ENCODE measurements around the gene RSL24D1.

Gene RSL24D1

DNA sequence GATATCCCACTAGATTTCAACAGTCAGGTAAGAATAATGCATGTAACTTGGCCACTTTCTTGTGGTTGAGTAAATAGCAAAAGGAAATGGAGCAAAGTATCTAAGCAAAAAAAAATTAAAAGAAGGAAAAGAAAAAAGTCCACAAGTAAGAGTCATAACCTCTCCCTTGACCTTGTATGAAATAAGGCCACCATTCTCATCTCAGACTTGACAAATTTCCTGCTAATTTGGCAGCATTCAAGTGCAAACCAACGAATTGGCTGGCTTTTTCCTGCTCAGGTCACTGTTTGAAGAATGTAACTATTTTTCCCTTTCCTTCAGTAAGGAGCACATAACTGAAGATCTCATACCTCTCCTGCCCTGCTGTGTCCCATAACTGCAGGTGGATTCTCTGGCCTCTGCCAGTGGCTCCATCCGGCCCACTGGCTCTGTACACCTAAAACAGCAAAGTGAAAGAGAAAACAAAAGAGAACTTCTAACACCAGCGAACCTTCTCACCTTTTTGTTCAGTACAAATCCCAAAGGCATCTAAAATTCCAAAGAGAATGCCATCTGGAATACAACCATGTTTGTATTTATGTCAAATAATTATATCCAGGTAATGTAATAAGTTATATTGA, 33.4 kb upstream of the RSL24D1 start:
- H3K4me3 ChIP-seq (ENCODE audit: low read length): no peak overlapping the region
- no peak for TF ChIP-seq ZNF274 (IDR thresholded peaks at IDR 0.05; ENCODE audit: low read depth, low read length)

DNA sequence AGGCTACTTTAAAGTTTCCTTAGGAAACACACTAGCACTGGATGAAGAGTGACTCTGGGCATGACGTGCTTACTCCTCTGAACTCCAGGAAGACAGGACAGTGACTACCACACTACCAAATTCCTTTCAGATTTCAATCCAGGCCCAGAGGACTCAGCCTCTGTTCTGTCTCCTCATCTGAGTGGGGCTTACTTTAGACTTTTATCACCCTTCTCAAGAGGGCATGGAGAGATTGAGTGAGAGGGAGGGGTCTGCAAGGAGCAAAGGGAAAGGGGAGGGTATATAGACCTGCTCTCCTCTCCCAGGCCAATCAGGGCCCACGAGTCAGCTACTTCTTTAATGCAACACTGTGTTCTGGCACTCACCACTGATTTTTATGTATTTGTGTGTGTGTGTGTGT, 29.4 kb upstream of the RSL24D1 start:
- no peak for TF ChIP-seq ZNF274 (IDR thresholded peaks at IDR 0.05; ENCODE audit: low read depth, low read length)

DNA sequence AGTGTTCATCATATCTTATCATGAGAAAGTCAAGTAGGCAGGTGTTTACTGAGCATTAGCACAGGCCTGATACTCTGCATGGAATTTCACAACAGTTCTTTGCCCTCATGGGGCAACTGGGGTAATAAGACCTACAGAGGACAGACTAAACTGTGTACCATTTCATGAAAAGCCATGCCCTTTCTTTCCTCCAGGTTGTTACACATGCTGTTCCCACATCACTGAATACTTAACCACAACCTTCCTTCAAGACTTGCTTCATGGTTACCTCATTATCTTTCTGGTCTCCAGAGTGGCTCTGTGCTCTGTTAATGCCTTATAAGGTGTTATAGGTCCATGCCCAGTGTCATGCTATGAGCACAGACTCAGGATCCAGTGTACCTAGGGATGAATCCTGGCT, 28.2 kb upstream of the RSL24D1 start:
- no peak overlapping the region for H3K4me3 ChIP-seq (ENCODE audit: low read length)
- TF ChIP-seq ZNF274 (IDR thresholded peaks at IDR 0.05; ENCODE audit: low read depth, low read length): no peak

More for the DNA sequence above, 29.4 kb upstream of the RSL24D1 start:
- H3K4me3 ChIP-seq (ENCODE audit: low read length): no peak overlapping the region

DNA sequence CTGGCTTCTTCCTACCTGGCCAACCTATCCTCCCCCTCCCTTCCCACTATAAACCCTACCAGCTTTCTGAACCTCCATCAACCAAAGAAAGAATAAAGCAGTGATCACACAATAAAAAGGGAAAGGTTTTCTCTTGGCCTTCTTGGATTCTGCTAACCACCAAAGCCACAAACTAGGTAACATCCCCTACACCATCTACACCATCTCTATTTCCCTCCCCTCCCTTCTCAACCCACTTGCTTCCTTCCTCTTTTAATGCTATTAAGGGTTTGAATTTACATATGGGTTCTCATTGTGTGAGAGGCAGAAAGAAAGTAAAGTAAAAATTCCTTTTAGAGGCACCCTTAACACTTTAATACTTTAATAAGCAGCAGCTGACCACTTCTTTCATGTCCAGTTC, 25.8 kb upstream of the RSL24D1 start:
- TF ChIP-seq ZNF274 (IDR thresholded peaks at IDR 0.05; ENCODE audit: low read depth, low read length): no peak
- H3K4me3 ChIP-seq (ENCODE audit: low read length): peak overlapping the region; percentile 50; the same call in 1 of the 2 replicates

DNA sequence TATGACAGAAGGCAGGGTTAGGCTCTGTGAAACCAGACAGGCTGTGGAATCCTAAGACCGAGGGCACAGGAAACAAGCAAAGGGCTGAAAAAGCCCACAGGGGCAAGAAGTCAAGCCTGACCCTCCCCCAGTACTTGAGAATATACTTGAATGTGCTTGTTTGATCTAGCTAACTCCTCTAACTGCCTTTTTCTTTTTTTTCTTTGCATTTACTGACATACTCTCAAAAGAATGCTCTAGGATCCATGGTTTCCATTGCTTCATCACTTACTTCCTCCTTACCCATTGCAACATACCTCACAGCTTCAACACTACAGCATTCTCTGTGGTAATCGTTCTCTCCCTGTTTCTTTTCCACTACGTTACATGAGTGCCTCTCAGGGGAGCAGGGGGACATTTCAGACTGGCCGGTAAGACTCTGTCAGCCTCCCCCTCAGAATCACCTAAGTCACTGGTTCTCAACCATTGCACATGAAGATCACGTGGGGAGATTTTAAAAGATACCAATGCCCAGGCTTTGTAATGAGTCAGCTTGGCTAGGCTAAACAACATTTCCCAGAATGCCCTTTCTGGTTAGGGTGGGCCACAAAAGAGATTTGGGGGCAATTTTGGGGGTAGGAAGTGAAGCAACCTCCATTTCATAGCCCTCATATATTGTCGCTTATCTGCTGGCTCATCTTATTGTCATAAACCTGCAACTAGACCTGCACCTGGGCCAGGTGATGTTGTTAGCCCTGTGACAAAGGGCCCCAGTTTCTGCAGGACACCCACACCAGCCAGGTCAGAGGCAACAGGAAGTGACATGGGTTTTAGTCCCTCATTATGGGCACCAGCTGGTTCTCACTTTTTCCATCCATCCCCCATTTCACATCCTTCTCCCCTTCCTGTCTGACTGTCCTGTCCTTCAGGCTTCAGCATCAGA, 24.6 kb upstream of the RSL24D1 start:
- H3K4me3 ChIP-seq (ENCODE audit: low read length): no peak overlapping the region
- TF ChIP-seq ZNF274 (IDR thresholded peaks at IDR 0.05; ENCODE audit: low read depth, low read length): no peak

DNA sequence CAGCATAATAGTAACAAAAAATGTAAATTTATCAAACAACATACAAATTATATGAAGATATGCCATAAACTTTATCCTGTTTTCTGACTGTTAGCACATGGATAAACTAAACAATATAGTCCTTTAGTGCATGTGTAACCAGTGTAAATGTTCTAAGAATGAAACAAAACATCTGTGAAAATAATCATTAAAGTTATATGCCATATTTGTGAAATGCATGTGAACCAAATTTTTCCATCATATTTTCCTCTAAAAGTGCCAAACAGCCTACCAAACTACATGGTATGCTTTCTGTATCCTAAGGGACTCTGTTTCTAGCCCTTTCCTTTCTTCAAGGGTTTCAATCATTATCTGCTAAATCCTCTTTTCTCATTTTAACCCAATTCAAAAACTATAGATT, 23.9 kb upstream of the RSL24D1 start:
- TF ChIP-seq ZNF274 (IDR thresholded peaks at IDR 0.05; ENCODE audit: low read depth, low read length): no peak
- no peak overlapping the region for H3K4me3 ChIP-seq (ENCODE audit: low read length)

DNA sequence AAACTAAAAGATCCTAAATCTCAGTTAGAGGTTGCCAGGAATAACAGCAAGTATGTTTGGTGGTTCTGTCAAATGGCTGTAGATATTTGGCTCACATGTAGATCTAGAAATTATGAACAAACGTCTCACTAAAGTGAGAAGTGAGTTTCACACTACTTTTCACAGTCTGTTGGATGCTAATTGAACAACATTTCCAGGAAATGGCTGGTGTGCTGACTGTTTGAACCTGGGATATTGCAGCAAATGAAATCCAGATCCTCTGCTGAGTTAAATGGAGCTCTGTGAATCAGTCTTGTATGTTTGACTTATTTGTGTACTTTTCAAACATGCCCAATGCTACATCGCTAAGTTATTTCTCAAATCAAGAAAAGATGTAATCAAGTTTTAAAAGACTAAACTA, 21.3 kb upstream of the RSL24D1 start:
- TF ChIP-seq ZNF274 (IDR thresholded peaks at IDR 0.05; ENCODE audit: low read depth, low read length): no peak
- H3K4me3 ChIP-seq (ENCODE audit: low read length): no peak overlapping the region

DNA sequence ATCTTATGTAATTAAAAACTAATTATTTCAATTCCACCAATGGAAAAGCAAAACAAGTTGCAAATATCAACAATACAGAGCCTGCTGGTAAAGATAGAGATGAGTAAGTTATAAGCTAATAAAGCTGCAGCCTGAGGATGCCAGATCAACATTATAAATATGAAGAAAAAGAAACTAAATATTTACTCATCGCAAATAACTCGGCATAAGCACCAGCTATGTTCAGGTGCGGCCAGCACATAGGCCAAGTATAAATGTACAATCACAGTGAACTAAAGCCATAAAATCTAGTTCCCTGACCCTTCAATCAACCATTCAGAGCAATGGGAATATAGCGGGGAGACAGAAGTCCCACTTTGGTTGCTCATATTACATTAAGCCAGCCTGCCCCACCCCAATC, 7.7 kb upstream of the RSL24D1 start:
- H3K4me3 ChIP-seq (ENCODE audit: low read length): no peak overlapping the region
- TF ChIP-seq ZNF274 (IDR thresholded peaks at IDR 0.05; ENCODE audit: low read depth, low read length): no peak

DNA sequence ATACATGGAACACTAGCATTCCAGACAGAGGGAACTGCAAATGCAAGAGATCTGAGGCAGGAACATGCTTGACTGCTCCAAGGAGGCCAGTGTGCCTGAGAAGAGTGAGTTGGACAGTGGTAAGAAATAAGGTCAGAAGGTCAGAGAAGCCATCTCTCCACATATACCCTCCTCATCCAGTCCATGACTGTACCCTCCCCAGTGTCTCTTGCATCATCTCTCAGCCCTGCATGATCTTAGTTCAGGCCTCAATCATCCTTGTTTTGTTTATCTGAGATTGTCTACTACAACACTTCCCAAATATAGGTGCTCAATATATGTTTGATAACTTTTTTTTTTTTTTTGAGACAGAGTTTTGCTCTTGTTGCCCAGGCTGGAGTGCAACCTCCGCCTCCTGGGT, 5.5 kb upstream of the RSL24D1 start:
- H3K4me3 ChIP-seq (ENCODE audit: low read length): no peak overlapping the region
- TF ChIP-seq ZNF274 (IDR thresholded peaks at IDR 0.05; ENCODE audit: low read depth, low read length): no peak

DNA sequence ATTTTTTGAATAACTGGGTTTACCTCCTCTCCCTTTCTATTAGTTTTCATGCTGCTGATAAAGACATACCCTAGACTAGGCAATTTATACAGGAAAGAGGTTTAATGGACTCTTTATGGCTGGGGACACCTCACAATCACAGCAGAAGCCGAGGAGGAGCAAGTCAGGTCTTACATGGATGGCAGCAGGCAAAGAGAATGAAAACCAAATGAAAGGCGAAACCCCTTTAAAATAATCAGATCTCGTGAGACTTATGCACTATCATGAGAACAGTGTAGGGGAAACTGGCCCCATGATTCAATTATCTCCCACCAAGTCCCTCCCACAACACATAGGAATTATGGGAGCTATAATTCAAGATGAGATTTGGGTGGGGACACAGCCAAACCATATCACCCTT, 2.0 kb upstream of the RSL24D1 start:
- no peak for TF ChIP-seq ZNF274 (IDR thresholded peaks at IDR 0.05; ENCODE audit: low read depth, low read length)
- H3K4me3 ChIP-seq (ENCODE audit: low read length): no peak overlapping the region

DNA sequence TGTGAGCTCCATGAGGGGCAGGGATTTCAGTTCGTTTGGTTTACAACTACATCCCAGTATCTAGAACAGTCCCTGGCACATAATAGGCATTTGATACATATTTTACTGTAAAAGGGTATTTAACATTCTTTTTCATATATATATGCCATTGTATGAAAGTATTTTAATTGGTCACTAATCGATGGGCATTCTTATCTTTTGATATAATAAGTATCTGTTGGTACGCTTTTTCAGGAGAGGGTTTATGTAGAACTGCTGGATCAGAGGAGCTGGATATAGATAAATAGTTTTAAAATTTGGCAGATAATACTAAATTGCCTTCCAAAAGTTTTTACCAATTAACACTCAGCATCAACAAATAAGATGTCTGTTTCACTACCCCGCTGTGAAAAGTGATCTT, 978 bp upstream of the RSL24D1 start:
- TF ChIP-seq ZNF274 (IDR thresholded peaks at IDR 0.05; ENCODE audit: low read depth, low read length): no peak
- H3K4me3 ChIP-seq (ENCODE audit: low read length): peak overlapping the region; percentile 99

DNA sequence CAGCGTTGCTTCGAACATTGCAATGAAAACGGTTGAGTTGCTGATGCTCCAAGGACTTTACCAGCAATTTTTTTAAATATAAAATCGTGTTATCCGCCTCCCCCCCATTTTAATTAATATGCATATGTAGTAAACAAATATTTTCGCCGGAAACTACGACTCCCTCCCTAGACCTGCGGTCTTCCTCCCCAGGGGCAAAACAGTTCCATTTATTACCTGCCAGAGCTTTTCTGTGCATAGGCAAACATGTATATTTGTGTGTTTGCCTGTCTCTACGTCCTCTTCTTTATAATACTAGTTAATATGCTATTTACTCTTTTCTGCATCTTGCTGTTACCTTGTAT, 593 bp upstream of the RSL24D1 start:
- peak overlapping the region; percentile 99 for H3K4me3 ChIP-seq (ENCODE audit: low read length)
- TF ChIP-seq ZNF274 (IDR thresholded peaks at IDR 0.05; ENCODE audit: low read depth, low read length): no peak

DNA sequence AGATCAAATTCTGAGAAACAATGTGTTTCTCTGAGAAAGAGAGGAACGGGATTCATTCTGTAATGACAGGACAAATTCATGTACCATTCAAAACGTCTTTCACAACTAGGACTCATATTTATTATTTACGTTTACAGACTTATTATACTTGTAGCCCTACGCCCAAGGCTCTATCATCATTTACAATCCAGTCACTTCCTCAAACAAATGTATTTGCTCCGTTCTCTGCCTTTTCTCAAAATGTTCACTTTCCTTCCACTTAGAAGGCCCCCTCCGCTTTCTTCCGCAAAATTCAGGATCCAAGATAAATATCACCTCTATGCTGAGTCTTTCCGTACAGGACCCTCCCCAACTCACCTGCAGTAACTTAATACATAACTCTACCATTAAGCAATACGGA, 745 bp downstream of the RSL24D1 start:
- peak overlapping the region; percentile 99 for H3K4me3 ChIP-seq (ENCODE audit: low read length)
- TF ChIP-seq ZNF274 (IDR thresholded peaks at IDR 0.05; ENCODE audit: low read depth, low read length): no peak

DNA sequence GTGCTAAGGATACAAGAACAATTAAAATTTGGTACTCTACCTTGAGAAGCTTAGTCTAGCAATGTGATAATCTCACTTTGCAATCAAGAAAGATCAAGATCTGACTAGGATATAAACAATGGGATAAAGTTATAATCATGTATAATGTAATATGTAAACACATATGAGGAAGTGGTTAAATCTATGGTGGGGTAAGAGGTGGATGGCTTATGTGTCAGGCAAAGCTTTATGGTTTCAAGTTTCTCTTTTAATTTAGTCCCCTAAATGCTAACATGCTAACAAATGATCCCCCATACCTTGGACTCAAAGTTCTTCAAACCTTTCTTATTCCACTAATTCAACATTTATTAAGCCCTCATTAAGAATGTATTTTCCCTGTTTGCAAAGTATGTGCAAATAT, 2.5 kb downstream of the RSL24D1 start:
- TF ChIP-seq ZNF274 (IDR thresholded peaks at IDR 0.05; ENCODE audit: low read depth, low read length): no peak
- H3K4me3 ChIP-seq (ENCODE audit: low read length): peak overlapping the region; percentile 99; the same call in 1 of the 2 replicates

DNA sequence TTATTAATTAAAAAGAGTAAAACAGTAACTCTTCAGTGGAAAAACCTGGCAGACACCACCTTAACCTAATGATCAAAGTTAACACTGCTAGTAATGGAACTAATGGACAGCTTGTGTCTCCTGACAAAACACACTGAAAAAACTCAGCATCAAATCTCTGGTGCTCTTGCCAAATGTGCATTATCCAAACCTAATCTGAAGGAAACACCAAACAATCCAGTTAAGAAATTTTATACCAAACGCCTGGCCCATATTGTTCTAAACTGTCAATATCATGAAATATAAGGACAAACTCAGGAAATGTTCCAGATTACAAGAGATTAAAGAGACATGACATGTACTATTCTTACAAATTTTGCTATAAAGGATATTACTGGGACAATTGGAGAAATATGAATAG, 10.4 kb downstream of the RSL24D1 start:
- no peak overlapping the region for H3K4me3 ChIP-seq (ENCODE audit: low read length)
- TF ChIP-seq ZNF274 (IDR thresholded peaks at IDR 0.05; ENCODE audit: low read depth, low read length): no peak
